B cell (primary cell): ENCODE measurements around the gene PRR23A.

ENCODE experiments used
- CTCF ChIP-seq: fragments of 200-600 bp; IDR thresholded peaks from one replicate; pipeline ENCODE4 v1.8.0; 2022; ENCODE audit warnings: antibody characterized with exemption, mild to moderate bottlenecking
- EZH2 ChIP-seq: IDR thresholded peaks from 2 replicates; pipeline ENCODE4 v1.6.1; 2012; ENCODE audit warnings: borderline replicate concordance, low read depth, mild to moderate bottlenecking, moderate library complexity, low read length; ENCODE audit not compliant: insufficient read depth, poor library complexity, severe bottlenecking

- no peak for TF ChIP-seq CTCF
- TF ChIP-seq EZH2: no peak
These were observed 41.8 kb downstream of the PRR23A start for GRCh38 chr3:138964264-138964663.
